ENCODE results near the gene ROPN1L.

GRCh38 chr5:10467281-10468198, 25.9 kb downstream of the ROPN1L start:
- TF ChIP-seq CTCF (IDR thresholded peaks at IDR 0.05) (no peak), POLR2A (IDR thresholded peaks at IDR 0.05) (no peak)

All from body of pancreas (tissue), 4 donors.